ENCODE data around the gene REV1. TPM values are rescaled to one million over a fixed set of nuclear protein-coding genes. Genes with fewer than 3 reads are reported as not detected.

The REV1 gene
- total and polyA plus RNA-seq, 2 of the 8 experiments (the other 6 are each of a cell fraction or from before 2014, with no cell fraction given): 16.6 to 34.3 TPM

DNA sequence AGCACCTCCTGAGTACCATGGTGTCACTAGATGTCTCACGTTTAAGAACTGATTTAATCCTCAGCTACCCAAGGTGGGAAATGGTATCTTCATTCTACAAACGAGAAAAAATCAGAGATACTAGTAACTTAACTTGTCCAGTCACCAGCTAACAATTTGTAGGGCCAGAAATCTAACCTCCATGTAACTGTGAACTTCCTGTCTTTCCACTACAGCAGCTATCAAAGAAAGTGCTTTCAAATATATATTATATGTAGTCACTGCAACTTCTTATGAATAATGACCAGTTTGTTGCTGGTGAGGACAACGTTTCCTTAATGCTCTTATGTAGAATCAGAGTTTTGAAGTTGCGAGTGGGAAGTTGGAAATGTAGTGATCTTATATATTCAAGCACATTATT, 1.9 kb downstream of the REV1 start:
- Histone ChIP-seq H3K36me3 (ENCODE audit: control insufficient read depth in 2 of 4, insufficient read depth in 4 of 4, low read length in 3 of 4) (no peaks in the 10 kb centered on the region), H2AFZ (ENCODE audit: low read length) (no peak overlapping the region), H2BK120ac (replicated peaks; ENCODE audit: low read depth, low read length) (no peak overlapping the region), H3K27ac (ENCODE audit: low read depth, low read length) (no peak overlapping the region), H3K23me2 (ENCODE audit: low read depth, low read length) (peaks cover 5% of the 10 kb centered on the region; the same call in 1 of the 2 replicates), H3K9me3 (ENCODE audit: insufficient read depth in 2 of 2, low read depth in 1 of 2, low read length in 1 of 2) (no peaks in the 10 kb centered on the region), H3K4ac (replicated peaks; ENCODE audit: insufficient read length, low read depth, low read length) (no peak overlapping the region), H2AK5ac (ENCODE audit: low read depth, low read length) (no peak overlapping the region), H3K79me1 (ENCODE audit: low read depth, low read length) (peaks cover 4% of the 10 kb centered on the region), H3K27me3 (replicated peaks in 1 of 4; ENCODE audit: control insufficient read depth in 3 of 4, extremely low read depth in 1 of 4, insufficient read depth in 3 of 4, low read length in 3 of 4) (no peaks in the 10 kb centered on the region), H3K14ac (ENCODE audit: insufficient read length) (no peak overlapping the region), H3K79me2 (ENCODE audit: control insufficient read depth in 1 of 2, insufficient read depth in 2 of 2, low read length in 2 of 2) (peaks cover 11 to 63% of the 10 kb centered on the region in 2 experiments), H4K8ac (ENCODE audit: extremely low read depth, insufficient read depth, low read length) (no peak overlapping the region), H4K5ac (ENCODE audit: insufficient read length, low read depth, low read length) (no peak overlapping the region), H2BK15ac (ENCODE audit: low read length) (no peak overlapping the region), H2BK20ac (ENCODE audit: low read length) (no peak overlapping the region), H2BK12ac (ENCODE audit: low read depth, low read length) (no peak overlapping the region), H3K4me3 (ENCODE audit: extremely low read depth in 1 of 4, insufficient read depth in 2 of 4, low read depth in 3 of 4, low read length in 4 of 4) (peak overlapping the region in 1 of 4 experiments; percentile 93; a peak in 2 of 8 replicates), H4K91ac (replicated peaks; ENCODE audit: insufficient read length, low read length) (no peak overlapping the region), H3K4me2 (ENCODE audit: insufficient read depth in 1 of 2, low read depth in 2 of 2, low read length in 2 of 2) (peak overlapping the region; percentile 83 to 93; a peak in 2 of 4 replicates), H2BK5ac (ENCODE audit: low read depth, low read length) (no peak overlapping the region), H3K4me1 (replicated peaks in 1 of 4; ENCODE audit: control insufficient read depth in 3 of 4, insufficient read depth in 4 of 4, low read length in 3 of 4) (peaks cover 3 to 5% (median 3%) of the 10 kb centered on the region in 4 experiments; a peak in 5 of 7 replicates), H3K18ac (ENCODE audit: extremely low read depth, low read length) (no peak overlapping the region), H3K23ac (ENCODE audit: insufficient read length) (no peak overlapping the region), H4K20me1 (replicated peaks in 1 of 2; ENCODE audit: control insufficient read depth in 1 of 2, insufficient read depth in 2 of 2, low read length in 2 of 2) (peaks cover 3 to 9% of the 10 kb centered on the region in 2 experiments), H3K9ac (replicated peaks in 1 of 4; ENCODE audit: extremely low read depth in 1 of 4, low read depth in 3 of 4, low read length in 3 of 4) (peak overlapping the region in 1 of 4 experiments; percentile 8; a peak in 1 of 7 replicates), H3K56ac (replicated peaks; ENCODE audit: insufficient read length, low read depth, low read length) (no peak overlapping the region)
- ChIA-PET CTCF (ENCODE audit: partially characterized antibody) (interaction anchor here (0.9 kb wide), 1 partner anchor 15 kb away, joined by 4 read pairs; no protein-coding TSS in a partner anchor), POLR2A (ENCODE audit: partially characterized antibody) (no interaction called here)
- no peak for DNase-seq (ENCODE audit: low read depth in 1 of 2, low spot score in 2 of 2)
- no peak for FAIRE-seq
- no peak for TF ChIP-seq SIN3A (conservative IDR thresholded peaks at IDR 0.05 in 1 of 2, IDR thresholded peaks at IDR 0.05 in 1 of 2; ENCODE audit: low read depth in 1 of 2, low read length in 2 of 2)
- TF ChIP-seq CEBPB (IDR thresholded peaks at IDR 0.05; ENCODE audit: low read depth, low read length): no peak
- TF ChIP-seq JUND (IDR thresholded peaks at IDR 0.05; ENCODE audit: low read length): no peak
- no peak for TF ChIP-seq CBX5 (IDR thresholded peaks at IDR 0.05; ENCODE audit: low read depth, low read length)
- no peak for TF ChIP-seq TBP (IDR thresholded peaks at IDR 0.05; ENCODE audit: low read depth, low read length)
- TF ChIP-seq BCL11A (IDR thresholded peaks at IDR 0.05; ENCODE audit: low read depth in 2 of 2, low read length in 2 of 2): no peak
- TF ChIP-seq RXRA (IDR thresholded peaks at IDR 0.05; ENCODE audit: insufficient read depth, low read depth, low read length): no peak
- TF ChIP-seq CTBP2 (IDR thresholded peaks at IDR 0.05; ENCODE audit: borderline replicate concordance, insufficient read depth, insufficient read length, low read length): no peak
- WGBS, 2 experiments (ENCODE audit: extremely low coverage in 1 of 2, insufficient coverage in 1 of 2, insufficient read length in 1 of 2, insufficient replicate concordance in 2 of 2, low coverage in 1 of 2, low lambda C conversion rate in 2 of 2, missing lambda C conversion rate in 1 of 2): 91% methylated on average over 4 of the region's 4 CpGs; no CpG with 5 or more reads in 1 of the 2 experiments

All from H1 (cell line).